SU-DHL-6 (cell line): ENCODE results near the gene PLAC1.

Experiments used
- H2AFZ ChIP-seq: fragments of 200-600 bp; sonication (generic); 2 replicates; pipeline ENCODE4 v1.6.1; 2014; ENCODE audit warnings: low read depth, mild to moderate bottlenecking, moderate library complexity, mixed read lengths, antibody characterized with exemption, low read length; ENCODE audit not compliant: severe bottlenecking
- H3F3A ChIP-seq: fragments of 200-600 bp; shearing (Covaris generic); 2 replicates; pipeline ENCODE4 v1.6.0; 2016; ENCODE audit warnings: antibody characterized with exemption, mild to moderate bottlenecking; ENCODE audit not compliant: insufficient read depth
- H3K27ac ChIP-seq: fragments of 200-600 bp; sonication (generic); 2 replicates; pipeline ENCODE4 v1.5.1; 2016; ENCODE audit warnings: low read depth, mild to moderate bottlenecking, low read length, moderate library complexity, mixed read lengths
- H3K27me3 ChIP-seq: fragments of 200-600 bp; sonication (generic), shearing (Covaris generic); 2 replicates; pipeline ENCODE4 v1.6.0; 2014; ENCODE audit warnings: mild to moderate bottlenecking, low read length
- H3K36me3 ChIP-seq: fragments of 200-600 bp; sonication (generic); 2 replicates; pipeline ENCODE4 v1.6.1; 2014; ENCODE audit warnings: mild to moderate bottlenecking, low read length, mixed read lengths
- H3K4me2 ChIP-seq: fragments of 300-600, 200-600 bp; shearing (Covaris generic), sonication (generic); 2 replicates; pipeline ENCODE4 v1.6.0; 2014; ENCODE audit warnings: low read length, low read depth, mild to moderate bottlenecking; ENCODE audit not compliant: poor library complexity, severe bottlenecking
- H3K4me3 ChIP-seq: fragments of 200-600 bp; sonication (generic); 2 replicates; pipeline ENCODE4 v1.5.1; 2014; ENCODE audit warnings: antibody characterized with exemption, low read length, mild to moderate bottlenecking, mixed read lengths; ENCODE audit not compliant: insufficient read depth, poor library complexity, severe bottlenecking
- H3K79me2 ChIP-seq: fragments of 200-600 bp; sonication (generic); 2 replicates; pipeline ENCODE4 v1.6.1; 2014; ENCODE audit warnings: mild to moderate bottlenecking, low read length, moderate library complexity; ENCODE audit not compliant: insufficient read depth
- H3K9ac ChIP-seq: fragments of 200-600 bp; sonication (generic); 2 replicates; pipeline ENCODE4 v1.7.0; 2014; ENCODE audit warnings: mild to moderate bottlenecking, low read length
- H3K9me2 ChIP-seq: fragments of 200-600 bp; sonication (generic); replicated peaks from 2 replicates; pipeline ENCODE4 v1.6.1; 2014; ENCODE audit warnings: low read length; ENCODE audit not compliant: insufficient read depth
- H3K9me3 ChIP-seq: fragments of 200-600 bp; sonication (generic); 2 replicates; pipeline ENCODE4 v1.6.1; 2014; ENCODE audit warnings: low read length, mixed read lengths; ENCODE audit not compliant: insufficient read depth
- H4K20me1 ChIP-seq: fragments of 200-600 bp; sonication (generic); 2 replicates; pipeline ENCODE4 v1.6.1; 2014; ENCODE audit warnings: low read depth, mild to moderate bottlenecking, antibody characterized with exemption, low read length, moderate library complexity, mixed read lengths
- EZH2phosphoT487 ChIP-seq: fragments of 200-600 bp; sonication (generic), shearing (Covaris generic); conservative IDR thresholded peaks from 2 replicates; pipeline ENCODE4 v1.6.1; 2018; ENCODE audit warnings: mild to moderate bottlenecking, antibody characterized with exemption, low read length, moderate library complexity, mixed read lengths
- TF ChIP-seq, protein P1 (sequence below): fragments of 200-600 bp; sonication (generic); IDR thresholded peaks from one replicate; pipeline ENCODE4 v1.5.1; 2017; ENCODE audit warnings: antibody characterized with exemption, mild to moderate bottlenecking, low read length, moderate library complexity; ENCODE audit not compliant: insufficient read depth, poor library complexity, severe bottlenecking

Gene PLAC1

DNA sequence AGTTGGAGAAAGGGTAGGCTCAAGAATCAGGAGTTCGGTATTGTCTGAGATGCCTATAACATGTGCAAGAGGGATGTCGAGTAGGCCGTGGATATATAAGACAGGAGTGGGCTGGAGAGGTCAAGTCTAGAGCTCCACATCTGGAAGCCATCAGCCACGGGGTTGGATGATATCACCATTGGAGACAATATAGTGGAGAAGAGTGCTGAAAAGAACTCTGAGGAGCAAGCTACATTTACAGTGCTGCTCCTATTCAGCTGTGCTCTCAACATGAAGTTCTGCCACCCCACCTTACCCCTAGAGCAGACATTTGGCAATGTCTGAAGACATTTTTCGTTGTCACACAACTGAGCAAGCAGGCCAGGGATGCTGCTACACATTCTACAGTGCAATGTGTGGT, 20.9 kb upstream of the PLAC1 start:
- Histone ChIP-seq H3K4me3 (no peak overlapping the region), H3K9me2 (no peaks in the 10 kb centered on the region), H2AFZ (no peak overlapping the region), H3K4me2 (no peak overlapping the region), H3K27me3 (no peaks in the 10 kb centered on the region), H3K9ac (no peak overlapping the region), H3K79me2 (no peaks in the 10 kb centered on the region), H3F3A (no peaks in the 10 kb centered on the region), H4K20me1 (no peaks in the 10 kb centered on the region), H3K27ac (no peak overlapping the region), H3K36me3 (no peaks in the 10 kb centered on the region), H3K9me3 (no peaks in the 10 kb centered on the region)
- no peak for TF ChIP-seq EZH2phosphoT487
- TF ChIP-seq, protein P1, sequence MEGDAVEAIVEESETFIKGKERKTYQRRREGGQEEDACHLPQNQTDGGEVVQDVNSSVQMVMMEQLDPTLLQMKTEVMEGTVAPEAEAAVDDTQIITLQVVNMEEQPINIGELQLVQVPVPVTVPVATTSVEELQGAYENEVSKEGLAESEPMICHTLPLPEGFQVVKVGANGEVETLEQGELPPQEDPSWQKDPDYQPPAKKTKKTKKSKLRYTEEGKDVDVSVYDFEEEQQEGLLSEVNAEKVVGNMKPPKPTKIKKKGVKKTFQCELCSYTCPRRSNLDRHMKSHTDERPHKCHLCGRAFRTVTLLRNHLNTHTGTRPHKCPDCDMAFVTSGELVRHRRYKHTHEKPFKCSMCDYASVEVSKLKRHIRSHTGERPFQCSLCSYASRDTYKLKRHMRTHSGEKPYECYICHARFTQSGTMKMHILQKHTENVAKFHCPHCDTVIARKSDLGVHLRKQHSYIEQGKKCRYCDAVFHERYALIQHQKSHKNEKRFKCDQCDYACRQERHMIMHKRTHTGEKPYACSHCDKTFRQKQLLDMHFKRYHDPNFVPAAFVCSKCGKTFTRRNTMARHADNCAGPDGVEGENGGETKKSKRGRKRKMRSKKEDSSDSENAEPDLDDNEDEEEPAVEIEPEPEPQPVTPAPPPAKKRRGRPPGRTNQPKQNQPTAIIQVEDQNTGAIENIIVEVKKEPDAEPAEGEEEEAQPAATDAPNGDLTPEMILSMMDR, result no peak

GRCh38 chrX:134677332-134677731, 19.1 kb upstream of the PLAC1 start:
- H3K9me3 ChIP-seq, result no peaks in the 10 kb centered on the region
- no peaks in the 10 kb centered on the region for H3K36me3 ChIP-seq
- H3K27me3 ChIP-seq, result no peaks in the 10 kb centered on the region
- H3K4me3 ChIP-seq, result no peak overlapping the region
- H4K20me1 ChIP-seq, result no peaks in the 10 kb centered on the region
- no peaks in the 10 kb centered on the region for H3K9me2 ChIP-seq
- H3K79me2 ChIP-seq, result no peaks in the 10 kb centered on the region
- TF ChIP-seq, protein P1, result no peak
- no peak overlapping the region for H3K27ac ChIP-seq
- no peak overlapping the region for H3K4me2 ChIP-seq
- H2AFZ ChIP-seq, result no peak overlapping the region
- H3K9ac ChIP-seq, result no peak overlapping the region
- H3F3A ChIP-seq, result no peaks in the 10 kb centered on the region

DNA sequence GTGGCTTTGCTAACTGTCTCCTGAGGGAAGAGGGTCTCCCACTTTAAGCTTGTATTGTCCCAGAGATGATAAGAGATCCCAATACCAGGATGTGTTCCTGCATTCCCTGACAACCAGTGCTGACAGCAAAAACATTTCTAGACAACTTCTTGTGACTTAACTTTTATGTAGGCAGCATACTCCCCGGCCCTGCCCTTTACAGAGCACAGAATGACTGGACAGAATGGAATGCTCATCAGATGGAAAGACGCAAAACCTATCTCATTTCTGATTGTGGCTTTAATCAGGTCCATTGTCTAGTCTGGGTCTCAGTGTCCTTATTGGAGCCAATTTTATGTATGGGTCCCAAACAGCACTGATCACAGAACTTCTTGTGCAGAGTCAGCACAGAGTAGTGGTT, 18.2 kb upstream of the PLAC1 start:
- H3K9me3 ChIP-seq, result no peaks in the 10 kb centered on the region
- no peaks in the 10 kb centered on the region for H3K27me3 ChIP-seq
- no peaks in the 10 kb centered on the region for H3K9me2 ChIP-seq
- H3K4me2 ChIP-seq, result no peak overlapping the region
- no peaks in the 10 kb centered on the region for H3F3A ChIP-seq
- no peak overlapping the region for H3K4me3 ChIP-seq
- H2AFZ ChIP-seq, result no peak overlapping the region
- no peak overlapping the region for H3K9ac ChIP-seq
- no peak overlapping the region for H3K27ac ChIP-seq
- H3K36me3 ChIP-seq, result no peaks in the 10 kb centered on the region
- H4K20me1 ChIP-seq, result no peaks in the 10 kb centered on the region
- TF ChIP-seq, protein P1, result no peak
- no peak for TF ChIP-seq EZH2phosphoT487
- H3K79me2 ChIP-seq, result no peaks in the 10 kb centered on the region

DNA sequence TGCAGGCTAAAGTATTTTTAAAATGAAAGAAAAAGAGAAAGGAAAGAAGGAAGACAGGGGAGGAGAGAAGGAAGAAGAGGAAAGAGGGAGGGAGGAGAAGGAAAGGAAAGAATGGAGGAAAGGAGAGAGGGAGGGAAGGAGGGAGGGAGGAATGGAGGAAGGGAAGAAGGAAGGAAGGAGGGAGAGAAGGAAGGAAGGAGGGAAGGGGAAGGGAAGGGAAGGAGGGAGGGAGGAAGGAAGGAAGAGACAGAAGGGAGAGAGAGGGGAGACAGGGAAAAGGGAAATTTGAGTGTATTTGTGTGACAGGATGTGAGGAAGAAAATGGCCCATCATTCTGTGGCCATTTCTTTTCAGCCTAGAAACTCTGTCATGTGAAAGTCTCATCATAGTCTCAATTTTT, 14.9 kb upstream of the PLAC1 start:
- Histone ChIP-seq H3K9me3 (no peaks in the 10 kb centered on the region), H3K27me3 (no peaks in the 10 kb centered on the region), H3K27ac (no peak overlapping the region), H3F3A (no peaks in the 10 kb centered on the region), H2AFZ (no peak overlapping the region), H3K4me3 (no peak overlapping the region), H3K4me2 (no peak overlapping the region), H3K9me2 (no peaks in the 10 kb centered on the region), H3K9ac (no peak overlapping the region), H4K20me1 (no peaks in the 10 kb centered on the region), H3K36me3 (no peaks in the 10 kb centered on the region), H3K79me2 (no peaks in the 10 kb centered on the region)
- TF ChIP-seq, protein P1, result no peak
- no peak for TF ChIP-seq EZH2phosphoT487
